ENCODE measurements around the gene ZNF777. TPM values are rescaled to one million over a fixed set of nuclear protein-coding genes. Genes with fewer than 3 reads are reported as not detected.

The ZNF777 gene
- total RNA-seq, 1 experiment from 2014 or later: 17.4 TPM

DNA sequence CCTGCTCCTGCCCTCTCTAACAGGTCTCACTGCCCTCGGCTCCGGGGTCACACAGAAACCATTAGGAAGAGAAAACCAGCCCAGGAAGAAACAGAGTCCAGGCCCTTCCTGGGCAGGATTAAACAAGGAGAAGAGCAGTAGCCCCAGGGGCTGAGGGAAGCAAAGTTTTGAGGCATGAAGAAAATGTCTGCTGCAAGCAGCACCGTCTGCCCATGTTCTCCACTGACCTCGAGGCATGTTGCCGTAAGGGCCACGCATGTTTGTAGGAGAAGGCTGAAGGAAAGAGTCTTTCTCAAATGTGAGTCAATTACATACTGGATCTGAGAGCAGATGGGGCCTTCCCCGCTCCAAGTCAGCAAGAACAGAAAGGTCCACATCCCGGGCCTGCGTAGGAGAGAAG is 32.5 kb upstream of the ZNF777 start:
- intact Hi-C loops (cut with micrococcal nuclease; ENCODE audit: unreplicated experiment): no loop called here
- BruUV-seq (replicated peaks): no TSS peak
- DNase-seq (ENCODE audit: low read depth, low spot score) (no peak), ATAC-seq (no peak)
- ChIA-PET CTCF (interaction anchor here (0.6 kb wide), 1 partner anchor 41 kb away, joined by 6 read pairs; no protein-coding TSS in a partner anchor), POLR2A (no interaction called here)
- H3K4me1 ChIP-seq (ENCODE audit: control insufficient read depth, insufficient read depth, low read length): 0 out of 2 replicates have a peak, but pooled peaks cover 4% of the 10 kb centered on the region
- no peak overlapping the region for H3K4me3 ChIP-seq (ENCODE audit: low read depth in 2 of 2, low read length in 2 of 2)
- H3K27me3 ChIP-seq (ENCODE audit: control insufficient read depth, insufficient read depth, low read length): no peaks in the 10 kb centered on the region
- in situ Hi-C loops (cut with HindIII; ENCODE audit: low pct_unique_long_range_greater_than_20kb, low sequenced_read_pairs): no loop called here
- TF ChIP-seq TCF7L2 (IDR thresholded peaks at IDR 0.05; ENCODE audit: low read depth, low read length): no peak
- TF ChIP-seq POLR2AphosphoS5 (IDR thresholded peaks at IDR 0.05; ENCODE audit: low read depth, low read length): no peak
- TF ChIP-seq, protein P1, sequence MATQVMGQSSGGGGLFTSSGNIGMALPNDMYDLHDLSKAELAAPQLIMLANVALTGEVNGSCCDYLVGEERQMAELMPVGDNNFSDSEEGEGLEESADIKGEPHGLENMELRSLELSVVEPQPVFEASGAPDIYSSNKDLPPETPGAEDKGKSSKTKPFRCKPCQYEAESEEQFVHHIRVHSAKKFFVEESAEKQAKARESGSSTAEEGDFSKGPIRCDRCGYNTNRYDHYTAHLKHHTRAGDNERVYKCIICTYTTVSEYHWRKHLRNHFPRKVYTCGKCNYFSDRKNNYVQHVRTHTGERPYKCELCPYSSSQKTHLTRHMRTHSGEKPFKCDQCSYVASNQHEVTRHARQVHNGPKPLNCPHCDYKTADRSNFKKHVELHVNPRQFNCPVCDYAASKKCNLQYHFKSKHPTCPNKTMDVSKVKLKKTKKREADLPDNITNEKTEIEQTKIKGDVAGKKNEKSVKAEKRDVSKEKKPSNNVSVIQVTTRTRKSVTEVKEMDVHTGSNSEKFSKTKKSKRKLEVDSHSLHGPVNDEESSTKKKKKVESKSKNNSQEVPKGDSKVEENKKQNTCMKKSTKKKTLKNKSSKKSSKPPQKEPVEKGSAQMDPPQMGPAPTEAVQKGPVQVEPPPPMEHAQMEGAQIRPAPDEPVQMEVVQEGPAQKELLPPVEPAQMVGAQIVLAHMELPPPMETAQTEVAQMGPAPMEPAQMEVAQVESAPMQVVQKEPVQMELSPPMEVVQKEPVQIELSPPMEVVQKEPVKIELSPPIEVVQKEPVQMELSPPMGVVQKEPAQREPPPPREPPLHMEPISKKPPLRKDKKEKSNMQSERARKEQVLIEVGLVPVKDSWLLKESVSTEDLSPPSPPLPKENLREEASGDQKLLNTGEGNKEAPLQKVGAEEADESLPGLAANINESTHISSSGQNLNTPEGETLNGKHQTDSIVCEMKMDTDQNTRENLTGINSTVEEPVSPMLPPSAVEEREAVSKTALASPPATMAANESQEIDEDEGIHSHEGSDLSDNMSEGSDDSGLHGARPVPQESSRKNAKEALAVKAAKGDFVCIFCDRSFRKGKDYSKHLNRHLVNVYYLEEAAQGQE (IDR thresholded peaks at IDR 0.05; ENCODE audit: insufficient read depth in 1 of 2, low read depth in 2 of 2, low read length in 1 of 2): no peak
- TF ChIP-seq SIN3A (IDR thresholded peaks at IDR 0.05; ENCODE audit: borderline replicate concordance, insufficient read depth, low read depth, low read length): no peak
- TF ChIP-seq, protein P2, sequence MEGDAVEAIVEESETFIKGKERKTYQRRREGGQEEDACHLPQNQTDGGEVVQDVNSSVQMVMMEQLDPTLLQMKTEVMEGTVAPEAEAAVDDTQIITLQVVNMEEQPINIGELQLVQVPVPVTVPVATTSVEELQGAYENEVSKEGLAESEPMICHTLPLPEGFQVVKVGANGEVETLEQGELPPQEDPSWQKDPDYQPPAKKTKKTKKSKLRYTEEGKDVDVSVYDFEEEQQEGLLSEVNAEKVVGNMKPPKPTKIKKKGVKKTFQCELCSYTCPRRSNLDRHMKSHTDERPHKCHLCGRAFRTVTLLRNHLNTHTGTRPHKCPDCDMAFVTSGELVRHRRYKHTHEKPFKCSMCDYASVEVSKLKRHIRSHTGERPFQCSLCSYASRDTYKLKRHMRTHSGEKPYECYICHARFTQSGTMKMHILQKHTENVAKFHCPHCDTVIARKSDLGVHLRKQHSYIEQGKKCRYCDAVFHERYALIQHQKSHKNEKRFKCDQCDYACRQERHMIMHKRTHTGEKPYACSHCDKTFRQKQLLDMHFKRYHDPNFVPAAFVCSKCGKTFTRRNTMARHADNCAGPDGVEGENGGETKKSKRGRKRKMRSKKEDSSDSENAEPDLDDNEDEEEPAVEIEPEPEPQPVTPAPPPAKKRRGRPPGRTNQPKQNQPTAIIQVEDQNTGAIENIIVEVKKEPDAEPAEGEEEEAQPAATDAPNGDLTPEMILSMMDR (IDR thresholded peaks at IDR 0.05): no peak
- no peaks in the 10 kb centered on the region for H3K9me3 ChIP-seq (ENCODE audit: control insufficient read depth, insufficient read depth, low read depth, low read length)
- no peak overlapping the region for H3K27ac ChIP-seq (ENCODE audit: low read length)
- H3K36me3 ChIP-seq (ENCODE audit: control insufficient read depth, insufficient read depth, low read length): peaks cover 4% of the 10 kb centered on the region; the same call in 1 of the 2 replicates

DNA sequence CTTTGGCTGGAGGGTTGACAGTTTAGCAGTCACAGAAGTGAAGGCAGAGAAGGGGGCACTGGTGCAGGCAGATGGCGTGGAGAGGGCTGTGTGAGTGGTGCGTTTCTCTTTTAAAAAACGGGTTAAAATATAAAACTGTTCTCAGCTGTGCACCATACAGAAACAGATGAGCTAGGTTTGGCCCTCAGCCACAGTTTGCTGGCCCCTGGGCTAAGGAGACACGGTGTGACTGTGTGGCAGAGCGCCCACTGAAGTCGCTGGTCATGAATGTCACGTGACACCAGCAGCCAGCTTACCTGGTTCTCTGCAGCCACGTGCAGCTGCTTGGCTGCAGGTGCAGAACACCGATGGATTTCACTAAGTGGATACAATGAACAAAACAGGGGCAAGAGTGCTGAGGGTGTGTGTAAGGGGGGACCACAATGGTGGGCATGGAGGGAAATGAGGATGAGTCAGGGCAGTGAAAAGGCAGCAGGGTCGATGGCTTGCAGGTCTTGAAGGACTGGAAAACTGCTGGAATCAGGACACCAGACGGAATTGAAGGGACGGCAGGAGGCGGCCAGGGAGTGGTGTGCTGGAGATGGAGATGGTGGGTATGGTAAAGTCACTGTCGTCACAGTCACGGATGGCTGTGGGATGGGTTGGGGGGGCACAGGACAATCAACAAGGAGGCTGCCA is 29.4 kb upstream of the ZNF777 start:
- in situ Hi-C loops (cut with HindIII; ENCODE audit: low pct_unique_long_range_greater_than_20kb, low sequenced_read_pairs): no loop called here

More for the DNA sequence above, 29.4 kb upstream of the ZNF777 start:
- H3K9me3 ChIP-seq (ENCODE audit: control insufficient read depth, insufficient read depth, low read depth, low read length): no peaks in the 10 kb centered on the region
- H3K27me3 ChIP-seq (ENCODE audit: control insufficient read depth, insufficient read depth, low read length): no peaks in the 10 kb centered on the region
- ChIA-PET POLR2A (interaction anchor here (0.6 to 0.9 kb wide), 2 partner anchors 10 to 29 kb away, joined by 3 to 5 read pairs; partner anchors contain the start of gene ZNF777), CTCF (no interaction called here)
- H3K4me1 ChIP-seq (ENCODE audit: control insufficient read depth, insufficient read depth, low read length): 0 out of 2 replicates have a peak, but pooled peaks cover under 1% of the 10 kb centered on the region
- TF ChIP-seq TCF7L2 (IDR thresholded peaks at IDR 0.05; ENCODE audit: low read depth, low read length) (no peak), SIN3A (IDR thresholded peaks at IDR 0.05; ENCODE audit: borderline replicate concordance, insufficient read depth, low read depth, low read length) (no peak), POLR2AphosphoS5 (IDR thresholded peaks at IDR 0.05; ENCODE audit: low read depth, low read length) (no peak)
- TF ChIP-seq, protein P1 (IDR thresholded peaks at IDR 0.05; ENCODE audit: insufficient read depth in 1 of 2, low read depth in 2 of 2, low read length in 1 of 2): no peak
- TF ChIP-seq, protein P2 (IDR thresholded peaks at IDR 0.05): no peak
- H3K4me3 ChIP-seq (ENCODE audit: low read depth in 2 of 2, low read length in 2 of 2): no peak overlapping the region
- DNase-seq (ENCODE audit: low read depth, low spot score): no peak
- H3K36me3 ChIP-seq (ENCODE audit: control insufficient read depth, insufficient read depth, low read length): peaks cover 13% of the 10 kb centered on the region
- H3K27ac ChIP-seq (ENCODE audit: low read length): no peak overlapping the region
- no peak for ATAC-seq
- BruUV-seq (replicated peaks): no TSS peak
- intact Hi-C loops (cut with micrococcal nuclease; ENCODE audit: unreplicated experiment): no loop called here

All from Panc1 (cell line).